Endodermal cell (in vitro differentiated cells): ENCODE measurements around the gene NPHS1. TPM values are rescaled to one million over a fixed set of nuclear protein-coding genes. Genes with fewer than 3 reads are reported as not detected.

ENCODE experiments used
- DNase-seq: peaks from one replicate; pipeline ENCODE4 v3.0.0-alpha.2; 2017
- H3K27ac ChIP-seq: 2 replicates; pipeline ENCODE4 v1.5.1; 2013; ENCODE audit warnings: mild to moderate bottlenecking, low read depth, low read length, moderate library complexity
- H3K27me3 ChIP-seq: 2 replicates; pipeline ENCODE4 v1.6.1; 2013; ENCODE audit warnings: mild to moderate bottlenecking, low read length, moderate library complexity; ENCODE audit not compliant: insufficient read depth, control insufficient read depth, poor library complexity, severe bottlenecking
- H3K36me3 ChIP-seq: 2 replicates; pipeline ENCODE4 v1.7.0; 2013; ENCODE audit warnings: mild to moderate bottlenecking, low read length, moderate library complexity; ENCODE audit not compliant: control insufficient read depth, insufficient read depth
- H3K4me1 ChIP-seq: one replicate; pipeline ENCODE4 v1.7.0; 2013; ENCODE audit warnings: low read length; ENCODE audit not compliant: control insufficient read depth, insufficient read depth
- H3K4me3 ChIP-seq: 2 replicates; pipeline ENCODE4 v1.5.1; 2013; ENCODE audit warnings: mild to moderate bottlenecking, low read length, moderate library complexity
- H3K9ac ChIP-seq: 2 replicates; pipeline ENCODE4 v1.6.1; 2013; ENCODE audit warnings: mild to moderate bottlenecking, low read length, moderate library complexity; ENCODE audit not compliant: poor library complexity, severe bottlenecking; ENCODE audit errors: extremely low read depth
- H3K9me3 ChIP-seq: 2 replicates; pipeline ENCODE4 v1.6.1; 2013; ENCODE audit warnings: mild to moderate bottlenecking, low read length, moderate library complexity; ENCODE audit not compliant: control insufficient read depth
- H3K27ac Mint-ChIP-seq: 2 replicates; pipeline ENCODE4 v1.8.0; 2020; ENCODE audit warnings: mixed read lengths
- H3K27me3 Mint-ChIP-seq: 2 replicates; pipeline ENCODE4 v1.8.0; 2021; ENCODE audit warnings: mild to moderate bottlenecking, mixed read lengths; ENCODE audit not compliant: insufficient read depth
- H3K36me3 Mint-ChIP-seq: 2 replicates; pipeline ENCODE4 v1.8.0; 2020; ENCODE audit warnings: low read depth, mixed read lengths
- H3K4me1 Mint-ChIP-seq: 2 replicates; pipeline ENCODE4 v1.8.0; 2020; ENCODE audit warnings: mixed read lengths
- H3K4me3 Mint-ChIP-seq: 2 replicates; pipeline ENCODE4 v1.8.0; 2020; ENCODE audit warnings: mild to moderate bottlenecking, moderate library complexity, mixed read lengths
- H3K9me3 Mint-ChIP-seq: 2 replicates; pipeline ENCODE4 v1.8.0; 2020; ENCODE audit warnings: mild to moderate bottlenecking, mixed read lengths
- CTCF ChIP-seq: fragments of 200-600 bp; sonication (generic); conservative IDR thresholded peaks from 2 replicates; pipeline ENCODE4 v1.5.0; 2021; ENCODE audit warnings: antibody characterized with exemption, mild to moderate bottlenecking
- WGBS, 2 experiments: methylation state at CpG; one replicate each; pipeline versions ENCODE4 v1.1.5 to v1.1.7; 2013; ENCODE audit warnings: missing lambda C conversion rate in 2 of 2, mixed read lengths in 1 of 2; ENCODE audit not compliant: insufficient coverage in 1 of 2, insufficient read length in 1 of 2; 5-methylcytosine and 5-hydroxymethylcytosine counted together
- total RNA-seq, 2 donors: library from RNA; stranded (reverse); fragmentation: NEBNext Ultra II Directional in 1 of 2; extraction: Animal tissue kit (Norgen Biotek cat#: 25700) in 1 of 2; gene quantifications; 2 replicates in 1 of 2; 3 replicates in 1 of 2; pipeline ENCODE4 v1.2.1, GENCODE V29; 2021

NPHS1 gene
- total RNA-seq, 2 donors from 2014 or later = 0.24 to 0.80 TPM

GRCh38 chr19:35890113-35890650 lies 37.9 kb upstream of the NPHS1 start:
- no peaks in the 10 kb centered on the region for H3K27me3 ChIP-seq
- no peak for TF ChIP-seq CTCF
- Mint-ChIP-seq H3K4me3 (no peak overlapping the region), H3K4me1 (no peaks in the 10 kb centered on the region), H3K27me3 (no peaks in the 10 kb centered on the region), H3K36me3 (peaks cover 66% of the 10 kb centered on the region), H3K9me3 (no peaks in the 10 kb centered on the region), H3K27ac (no peak overlapping the region)
- H3K27ac ChIP-seq = no peak overlapping the region
- H3K4me1 ChIP-seq = no peaks in the 10 kb centered on the region
- no peak for DNase-seq
- 94 to 95% methylated on average over 5 to 13 of the region's 13 CpGs for WGBS, 2 experiments
- H3K4me3 ChIP-seq = no peak overlapping the region
- no peak overlapping the region for H3K9ac ChIP-seq
- H3K36me3 ChIP-seq = peaks cover 60% of the 10 kb centered on the region
- H3K9me3 ChIP-seq = no peaks in the 10 kb centered on the region

GRCh38 chr19:35889370-35890112 lies 37.2 kb upstream of the NPHS1 start:
- peaks cover 63% of the 10 kb centered on the region for H3K36me3 Mint-ChIP-seq
- no peaks in the 10 kb centered on the region for H3K27me3 Mint-ChIP-seq
- no peak overlapping the region for H3K4me3 Mint-ChIP-seq

GRCh38 chr19:35888398-35888797 lies 36.1 kb upstream of the NPHS1 start:
- Mint-ChIP-seq H3K27ac (no peak overlapping the region), H3K4me3 (no peak overlapping the region), H3K36me3 (peaks cover 57% of the 10 kb centered on the region), H3K4me1 (no peaks in the 10 kb centered on the region), H3K9me3 (no peaks in the 10 kb centered on the region), H3K27me3 (no peaks in the 10 kb centered on the region)
- H3K4me3 ChIP-seq = no peak overlapping the region
- H3K27me3 ChIP-seq = no peaks in the 10 kb centered on the region
- DNase-seq = no peak
- TF ChIP-seq CTCF = no peak
- H3K9me3 ChIP-seq = no peaks in the 10 kb centered on the region
- H3K9ac ChIP-seq = no peak overlapping the region
- H3K36me3 ChIP-seq = peaks cover 53% of the 10 kb centered on the region
- no peaks in the 10 kb centered on the region for H3K4me1 ChIP-seq
- no peak overlapping the region for H3K27ac ChIP-seq
- WGBS, 2 experiments = 96 to 100% methylated on average over 6 to 9 of the region's 9 CpGs

More at GRCh38 chr19:35889370-35890112, 37.2 kb upstream of the NPHS1 start:
- no peak overlapping the region for H3K27ac Mint-ChIP-seq
- no peaks in the 10 kb centered on the region for H3K4me1 ChIP-seq
- no peaks in the 10 kb centered on the region for H3K4me1 Mint-ChIP-seq
- no peak overlapping the region for H3K9ac ChIP-seq
- H3K4me3 ChIP-seq = no peak overlapping the region
- no peak for DNase-seq
- 90 to 97% methylated on average over 7 to 18 of the region's 18 CpGs for WGBS, 2 experiments
- TF ChIP-seq CTCF = no peak
- no peaks in the 10 kb centered on the region for H3K9me3 Mint-ChIP-seq
- no peaks in the 10 kb centered on the region for H3K27me3 ChIP-seq
- no peaks in the 10 kb centered on the region for H3K9me3 ChIP-seq
- H3K36me3 ChIP-seq = peaks cover 59% of the 10 kb centered on the region
- no peak overlapping the region for H3K27ac ChIP-seq
